HG03196 (cell line): ENCODE data around the gene NMT2.

ENCODE experiments used
- ATAC-seq: cut with Tn5 transposase; IDR thresholded peaks from one replicate; pipeline ENCODE4 v1.9.1; 2021; ENCODE audit not compliant: unreplicated experiment

NMT2 gene

DNA sequence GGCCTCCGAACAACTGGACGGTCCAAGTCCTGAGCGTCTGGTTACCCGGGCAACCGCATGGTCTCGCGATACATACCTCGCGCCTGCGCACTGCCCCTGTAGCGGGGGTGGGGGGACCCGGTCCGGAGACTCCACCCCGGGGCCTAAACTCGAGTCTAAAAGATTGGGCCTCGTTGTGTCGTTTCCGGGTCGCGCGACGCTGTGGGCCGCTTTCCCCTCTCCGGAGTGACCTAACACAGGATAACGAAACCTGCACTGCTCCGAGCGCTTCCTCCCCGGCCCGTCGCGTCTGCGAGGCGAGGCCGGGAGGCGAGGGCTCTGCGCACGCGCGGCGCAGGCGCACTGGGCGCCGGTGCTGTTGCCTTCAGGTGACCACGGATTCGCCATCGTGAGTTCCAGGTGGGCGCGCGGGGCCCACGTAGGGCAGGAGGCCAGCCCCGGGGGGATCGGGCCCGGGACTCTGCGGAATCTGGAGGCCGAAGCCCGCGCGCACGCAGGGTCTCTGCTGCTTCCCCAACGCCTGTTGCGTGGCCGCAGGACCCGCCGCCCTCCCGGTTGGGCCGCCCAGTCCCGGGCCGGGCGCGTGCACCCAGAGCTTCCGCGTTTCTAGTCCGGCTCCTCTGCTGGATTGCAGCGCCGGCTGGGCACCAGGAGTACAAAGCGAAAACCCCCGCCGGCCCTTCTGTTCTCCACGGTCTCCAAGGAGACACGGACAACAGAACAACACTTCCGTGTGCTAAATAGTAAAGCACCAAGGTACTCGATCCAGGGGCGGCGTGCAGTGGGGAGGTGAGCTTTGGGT lies 71.3 kb downstream of the NMT2 start, which contains the start of gene RPP38:
Gene RPP38, plus strand, starts transcription at position 345 of the 802 bp plus-strand sequence. CDS start 5,960 bp downstream, outside the sequence.
- peak; percentile 87 for ATAC-seq

DNA sequence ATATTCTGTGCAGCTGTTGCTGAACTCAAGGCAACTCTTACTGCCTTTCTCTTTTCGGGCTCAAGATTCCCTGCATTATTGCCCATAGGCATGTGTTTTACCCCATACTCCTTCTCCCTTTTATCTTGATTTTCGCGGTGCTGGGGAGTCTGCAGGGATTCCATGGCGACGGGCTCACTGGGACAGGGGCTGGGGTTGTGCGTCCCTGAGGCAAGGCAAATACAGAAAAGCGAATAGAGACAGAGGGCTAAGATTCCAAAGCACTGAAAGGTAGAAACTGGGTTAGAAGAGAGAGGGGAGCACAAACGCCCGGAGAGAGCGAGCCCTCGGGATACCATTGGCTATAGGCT lies 71.9 kb downstream of the NMT2 start:
- ATAC-seq = peak; percentile 14

DNA sequence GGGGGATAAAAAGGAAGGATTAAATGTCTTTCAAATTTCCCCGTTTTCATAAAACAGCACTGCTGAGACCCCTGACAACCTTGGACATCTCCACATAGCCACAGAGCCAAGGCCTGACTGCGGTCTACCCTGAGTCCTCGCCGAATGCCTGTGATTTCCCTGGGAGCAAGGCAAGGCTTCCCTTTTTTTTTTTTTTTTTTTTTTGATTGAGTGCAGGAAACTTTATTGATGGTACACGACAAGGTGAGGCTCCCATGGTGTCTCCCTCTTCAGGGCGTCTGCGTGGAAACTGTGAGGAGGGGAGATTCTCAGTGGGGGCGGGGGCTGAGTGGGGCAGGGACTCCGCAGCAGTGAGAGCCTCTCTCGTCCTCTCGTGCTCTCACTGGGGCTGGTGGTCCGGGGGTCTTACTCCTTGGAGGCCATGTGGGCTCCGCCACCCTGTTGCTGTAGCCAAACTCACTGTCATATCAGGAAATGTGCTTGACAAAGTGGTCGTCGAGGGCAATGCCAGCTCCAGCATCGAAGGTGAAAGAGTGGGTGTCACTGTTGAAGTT lies 75.6 kb downstream of the NMT2 start:
- ATAC-seq = no peak

DNA sequence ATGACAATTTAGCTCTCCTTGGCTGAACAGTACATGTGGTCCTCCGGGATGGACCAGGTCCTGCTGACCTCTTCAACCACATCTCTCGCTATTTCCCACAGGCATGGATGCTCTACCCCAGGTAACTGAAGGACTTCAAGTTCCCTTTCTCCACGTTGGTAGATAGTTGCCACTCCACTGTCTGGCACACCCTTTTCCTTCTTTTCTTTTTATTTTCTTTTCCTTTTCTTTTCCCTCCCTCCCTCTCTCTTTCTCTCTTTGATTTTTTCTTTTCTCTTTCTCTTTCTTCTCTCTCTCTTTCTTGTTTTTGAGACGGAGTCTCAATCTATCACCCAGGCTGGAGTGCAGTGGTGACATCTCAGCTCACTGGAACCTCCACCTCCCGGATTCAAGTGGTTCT lies 77.1 kb downstream of the NMT2 start:
- no peak for ATAC-seq

DNA sequence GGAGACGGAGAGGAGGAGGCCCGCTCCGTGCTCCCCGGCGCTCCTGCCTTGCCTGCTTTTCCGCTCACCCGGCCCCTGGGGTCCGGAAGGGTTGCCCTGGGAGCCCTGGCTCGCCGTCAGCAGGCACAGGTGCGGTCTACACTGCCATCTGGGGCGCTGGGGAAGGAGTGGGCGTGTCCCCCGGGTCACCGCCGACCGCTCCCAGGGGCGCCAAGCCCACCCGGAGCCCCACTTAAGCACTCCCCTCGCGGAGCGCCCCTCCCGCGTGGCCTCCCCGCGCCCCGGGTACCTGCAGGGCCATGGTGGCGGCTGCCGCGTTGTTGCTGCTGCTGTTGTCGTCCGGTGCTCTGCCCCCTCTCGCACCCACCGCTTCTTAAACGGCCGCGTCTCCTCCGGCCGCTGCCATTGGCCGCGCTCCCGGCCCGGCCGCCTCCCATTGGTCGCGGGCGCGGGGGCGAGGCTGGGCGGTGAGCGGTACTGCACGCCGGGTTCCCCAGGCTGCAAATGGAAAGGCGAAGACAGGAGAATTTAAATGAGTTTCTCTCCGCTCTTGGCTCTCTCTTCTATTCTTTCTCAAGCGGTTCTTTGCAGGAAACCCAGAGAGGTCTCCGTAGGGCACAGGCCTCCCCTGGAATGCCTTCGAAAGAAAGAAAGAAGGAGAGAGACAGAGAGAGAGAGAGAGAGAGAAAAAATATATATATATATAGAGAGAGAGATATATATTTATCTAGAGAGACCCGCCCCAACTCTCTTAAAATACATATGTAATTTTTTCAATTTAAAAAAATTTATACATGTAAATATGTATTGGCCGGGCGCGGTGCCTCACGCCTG lies 79.8 kb downstream of the NMT2 start, which contains the start of gene ACBD7:
Gene ACBD7, minus strand, starts transcription at position 349 of the 834 bp plus-strand sequence. Its CDS starts 48 bp downstream, at position 301.
- ATAC-seq = peak; percentile 96

DNA sequence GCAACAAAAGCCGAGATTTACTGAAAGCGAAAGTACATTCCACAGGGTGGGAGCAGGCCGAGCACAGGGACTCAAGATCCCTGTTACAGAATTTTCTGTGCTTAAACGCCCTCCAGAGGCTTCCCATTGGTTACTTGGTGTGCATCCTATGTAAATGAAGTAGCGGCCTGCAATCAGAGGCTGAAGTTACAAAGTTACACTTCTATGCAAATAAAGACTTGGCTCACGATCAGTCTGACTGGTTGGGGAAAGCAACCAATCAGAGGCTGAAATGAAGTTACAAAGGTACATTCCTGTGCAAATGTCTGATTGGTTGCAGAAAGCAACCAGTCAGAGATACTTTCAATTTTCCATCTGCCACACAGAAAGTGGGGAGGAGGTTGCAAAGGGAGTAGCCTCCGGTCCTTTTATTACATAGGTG lies 84.0 kb downstream of the NMT2 start:
- ATAC-seq = no peak

DNA sequence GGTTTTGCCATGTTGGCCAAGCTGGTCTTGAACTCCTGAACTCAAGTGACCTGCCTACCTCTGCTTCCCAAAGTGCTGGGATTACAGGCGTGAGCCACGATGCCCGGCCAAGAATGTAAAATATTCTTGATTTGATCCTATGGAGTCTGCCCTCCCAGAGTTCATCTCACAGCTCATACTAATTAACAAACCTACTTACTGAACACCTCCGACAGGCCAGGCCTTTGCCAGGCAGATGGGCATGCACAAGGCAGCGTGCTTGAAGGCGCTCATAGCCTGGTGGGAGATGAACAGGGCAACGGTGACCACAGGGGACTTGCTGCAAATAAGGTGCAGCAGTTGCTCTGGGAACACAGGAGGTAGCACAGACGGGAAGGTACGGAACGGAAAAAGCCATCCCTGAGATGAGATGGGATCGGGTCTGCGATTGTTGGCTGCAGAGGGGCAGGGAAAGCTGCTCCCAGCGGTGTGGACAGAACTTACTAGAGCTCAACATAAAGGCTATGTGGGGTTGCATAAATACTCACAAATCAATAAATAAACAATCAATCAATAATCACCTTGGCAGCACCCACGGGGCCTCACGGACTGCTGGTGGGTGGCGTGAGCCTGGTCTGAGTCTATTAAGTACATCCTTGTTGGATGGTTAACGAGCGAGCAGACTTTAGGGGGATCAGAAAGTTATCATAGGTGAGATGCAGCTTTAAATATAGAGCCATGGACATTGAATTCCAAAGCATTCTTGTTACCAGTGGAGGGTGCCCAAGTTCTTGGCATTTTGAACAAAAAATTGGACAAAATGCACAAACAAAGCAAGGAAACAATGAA lies 84.6 kb downstream of the NMT2 start:
- no peak for ATAC-seq

DNA sequence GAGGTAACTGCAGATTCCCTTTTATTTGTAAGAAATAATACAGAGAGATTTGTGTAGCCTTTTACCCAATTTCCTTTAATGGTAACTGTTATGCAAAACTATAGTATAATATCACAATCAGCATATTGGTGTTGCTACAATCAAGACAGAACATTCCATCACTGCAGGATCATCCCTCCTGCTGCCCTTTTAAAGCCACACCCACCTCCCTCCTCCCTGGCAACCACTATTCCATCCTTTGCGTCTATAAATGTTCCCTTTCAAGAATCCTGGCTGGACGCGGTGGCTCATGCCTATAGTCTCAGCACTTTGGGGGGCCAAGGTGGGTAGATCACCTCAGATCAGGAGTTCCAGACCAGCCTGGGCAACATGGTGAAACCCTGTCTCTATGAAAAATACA lies 93.1 kb downstream of the NMT2 start:
- ATAC-seq = no peak

DNA sequence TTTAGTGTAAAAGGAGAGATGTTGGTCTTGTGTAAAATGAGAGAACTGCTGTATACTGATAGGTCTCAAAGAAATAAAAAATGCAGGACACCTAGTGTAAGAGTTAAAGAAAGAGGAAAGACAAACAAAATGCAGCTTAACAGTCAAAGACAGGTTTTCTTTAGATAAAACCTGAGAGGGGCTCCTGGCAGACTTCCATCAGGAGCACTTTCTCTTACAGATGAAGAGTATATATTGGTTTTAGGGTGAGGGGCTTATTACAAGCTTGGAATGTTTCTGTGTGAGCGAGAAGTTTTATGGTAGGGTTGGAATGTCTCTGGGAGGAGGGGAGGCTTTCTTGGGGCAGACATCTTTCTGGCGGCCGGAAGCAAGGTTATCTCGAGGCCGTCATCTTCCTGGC lies 96.1 kb downstream of the NMT2 start:
- no peak for ATAC-seq

DNA sequence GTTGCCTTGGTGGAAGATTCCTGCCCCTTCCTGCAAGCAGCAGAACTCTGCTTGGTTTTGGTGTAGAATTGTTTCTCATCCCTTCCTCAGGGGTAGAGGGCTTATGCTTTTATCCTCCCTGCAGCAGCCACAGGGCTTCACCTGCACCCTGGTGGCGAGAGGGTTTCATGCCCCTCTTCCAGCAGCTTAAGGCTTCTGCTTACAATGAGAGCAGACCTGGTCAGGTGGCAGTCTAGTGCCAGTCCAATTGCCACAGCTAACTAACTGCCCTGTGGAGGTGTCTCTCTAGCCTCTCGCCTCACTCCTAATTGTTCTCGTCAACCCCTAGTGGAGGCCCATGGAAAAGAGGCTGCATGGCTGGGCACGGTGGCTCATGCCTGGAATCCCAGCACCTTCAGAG lies 99.3 kb downstream of the NMT2 start:
- ATAC-seq = no peak

DNA sequence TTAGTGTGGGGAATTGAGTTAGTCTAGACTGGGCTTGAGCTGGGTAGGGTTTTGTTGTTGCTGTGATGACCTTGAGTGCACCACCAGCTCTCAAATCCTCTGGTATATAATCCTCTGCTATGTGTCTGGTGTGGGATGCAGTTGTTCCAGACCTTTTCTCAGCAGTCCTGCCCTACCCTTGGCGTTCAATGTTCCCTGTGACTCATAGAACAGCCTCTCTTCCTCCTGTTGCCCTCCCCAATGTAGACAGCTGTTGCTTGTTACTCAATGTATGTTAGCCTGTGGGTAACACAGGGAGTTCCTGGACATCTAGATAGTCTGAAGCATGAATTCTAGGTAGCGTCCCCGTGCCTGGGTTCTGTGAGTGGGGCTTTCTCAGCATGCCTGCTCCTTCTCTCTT lies 99.7 kb downstream of the NMT2 start:
- no peak for ATAC-seq

DNA sequence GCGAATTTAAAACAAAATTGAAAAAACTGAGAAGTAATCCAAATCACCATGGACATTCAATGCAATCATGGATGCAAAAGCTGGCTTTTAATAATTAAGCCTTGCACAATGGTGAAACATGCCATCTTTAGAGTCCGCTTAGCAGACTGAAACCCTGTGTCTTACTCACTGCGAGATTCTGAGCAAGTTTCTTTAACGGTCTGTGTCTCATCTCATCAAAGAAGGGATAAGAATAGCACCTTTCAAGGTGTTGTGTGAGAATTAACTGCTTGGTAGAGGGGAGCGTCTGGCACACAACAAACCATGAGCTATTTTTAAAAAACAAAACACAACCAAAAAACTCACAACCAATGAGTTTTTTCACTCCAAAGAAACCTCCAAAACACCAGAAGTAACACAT lies 101.3 kb downstream of the NMT2 start:
- no peak for ATAC-seq

DNA sequence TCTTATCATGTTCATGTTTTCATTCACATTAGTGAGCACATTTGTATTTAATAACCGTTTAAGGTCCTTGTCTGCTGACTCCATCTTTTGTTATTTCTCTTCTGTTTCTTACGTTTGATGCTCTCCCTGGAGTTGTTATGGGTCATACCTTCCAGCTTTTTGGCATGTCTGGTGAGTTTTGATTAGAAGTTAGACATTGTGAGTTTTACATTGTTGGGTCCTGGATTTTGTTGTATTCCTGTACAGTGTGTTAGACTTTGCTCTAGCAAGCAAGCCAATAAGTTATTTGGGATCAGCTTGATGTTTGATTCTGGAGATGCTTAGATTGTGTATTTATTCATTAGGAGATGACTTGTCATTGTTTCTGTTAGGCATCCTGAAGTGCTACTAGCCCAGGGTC lies 107.9 kb downstream of the NMT2 start:
- ATAC-seq = no peak

DNA sequence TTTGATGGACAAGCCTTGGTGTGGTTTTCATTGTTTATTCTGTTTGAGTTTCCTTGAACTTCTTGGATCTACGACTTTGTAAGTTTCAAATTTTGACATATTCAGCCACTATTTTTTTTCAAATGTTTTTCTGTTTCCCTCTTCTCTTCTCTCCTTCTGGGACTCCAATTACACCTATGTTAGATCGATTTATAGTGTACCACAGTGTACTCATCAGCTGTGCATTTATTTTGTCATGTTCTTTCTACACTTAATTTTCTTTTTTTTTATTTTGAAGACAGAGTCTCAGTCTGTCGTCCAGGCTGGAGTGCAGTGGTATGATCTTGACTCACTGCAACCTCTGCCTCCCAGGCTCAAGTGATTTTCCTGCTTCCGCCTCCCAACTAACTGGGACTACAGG lies 108.6 kb downstream of the NMT2 start:
- no peak for ATAC-seq

DNA sequence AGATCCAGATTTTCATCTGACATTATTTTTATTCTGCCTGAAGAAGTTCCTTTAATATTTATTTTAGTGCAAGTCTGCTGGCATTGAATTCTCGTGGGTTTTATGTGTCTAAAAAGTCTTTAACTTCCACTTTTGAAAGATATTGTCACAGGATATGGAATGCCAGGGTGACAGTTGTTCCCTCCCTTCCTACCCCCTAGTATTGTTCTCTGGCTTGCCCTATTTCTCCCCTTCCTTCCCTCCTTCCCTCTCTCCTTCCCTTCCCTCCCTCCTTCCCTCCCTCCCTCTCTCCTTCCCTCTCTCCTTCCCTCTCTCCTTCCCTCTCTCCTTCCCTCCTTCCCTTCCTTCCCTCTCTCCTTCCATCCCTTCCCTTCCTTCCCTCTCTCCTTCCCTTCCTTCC lies 109.8 kb downstream of the NMT2 start:
- ATAC-seq = no peak
